ENCODE data around the gene TEX53. TPM values are rescaled to one million over a fixed set of nuclear protein-coding genes. Genes with fewer than 3 reads are reported as not detected.

The TEX53 gene
- polyA plus RNA-seq, 3 donors: not detected

DNA sequence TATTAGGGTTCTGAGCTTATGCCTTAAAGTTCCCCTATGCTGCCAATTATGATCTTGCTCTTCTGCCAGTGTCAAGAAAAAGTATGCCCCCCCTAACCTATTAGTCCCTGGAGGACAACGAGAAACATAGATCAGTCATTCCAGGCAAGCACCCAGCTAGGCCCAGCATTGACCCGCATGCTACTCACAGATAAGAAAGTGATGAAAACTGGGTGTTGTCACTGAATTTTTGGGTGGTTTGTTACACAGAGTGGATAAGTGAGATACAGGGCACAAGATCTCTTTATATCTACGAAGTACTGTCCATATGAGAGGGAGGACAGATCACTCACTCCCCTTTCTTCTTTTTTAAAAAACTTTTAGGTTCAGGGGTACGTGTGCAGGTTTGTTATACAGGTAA lies 30.8 kb upstream of the TEX53 start:
- no peak overlapping the region for H3K27ac ChIP-seq (ENCODE audit: low read depth in 1 of 2, low read length in 2 of 2)
- H4K20me1 ChIP-seq (ENCODE audit: insufficient read depth, low read length): no peaks in the 10 kb centered on the region
- H3K27ac Mint-ChIP-seq: no peak overlapping the region
- no peaks in the 10 kb centered on the region for H3K79me2 ChIP-seq (ENCODE audit: insufficient read depth, low read length)
- H3K4me1 Mint-ChIP-seq: peaks cover 8% of the 10 kb centered on the region
- no peaks in the 10 kb centered on the region for H3K36me3 Mint-ChIP-seq
- DNase-seq: no peak
- H3K27me3 Mint-ChIP-seq (ENCODE audit: low read depth in 3 of 3): peaks cover 0 to 4% (median 2%) of the 10 kb centered on the region in 3 donors
- H3K36me3 ChIP-seq (replicated peaks in 1 of 2; ENCODE audit: control insufficient read depth in 1 of 2, insufficient read depth in 2 of 2, low read length in 2 of 2): no peaks in the 10 kb centered on the region
- TF ChIP-seq, protein P1, sequence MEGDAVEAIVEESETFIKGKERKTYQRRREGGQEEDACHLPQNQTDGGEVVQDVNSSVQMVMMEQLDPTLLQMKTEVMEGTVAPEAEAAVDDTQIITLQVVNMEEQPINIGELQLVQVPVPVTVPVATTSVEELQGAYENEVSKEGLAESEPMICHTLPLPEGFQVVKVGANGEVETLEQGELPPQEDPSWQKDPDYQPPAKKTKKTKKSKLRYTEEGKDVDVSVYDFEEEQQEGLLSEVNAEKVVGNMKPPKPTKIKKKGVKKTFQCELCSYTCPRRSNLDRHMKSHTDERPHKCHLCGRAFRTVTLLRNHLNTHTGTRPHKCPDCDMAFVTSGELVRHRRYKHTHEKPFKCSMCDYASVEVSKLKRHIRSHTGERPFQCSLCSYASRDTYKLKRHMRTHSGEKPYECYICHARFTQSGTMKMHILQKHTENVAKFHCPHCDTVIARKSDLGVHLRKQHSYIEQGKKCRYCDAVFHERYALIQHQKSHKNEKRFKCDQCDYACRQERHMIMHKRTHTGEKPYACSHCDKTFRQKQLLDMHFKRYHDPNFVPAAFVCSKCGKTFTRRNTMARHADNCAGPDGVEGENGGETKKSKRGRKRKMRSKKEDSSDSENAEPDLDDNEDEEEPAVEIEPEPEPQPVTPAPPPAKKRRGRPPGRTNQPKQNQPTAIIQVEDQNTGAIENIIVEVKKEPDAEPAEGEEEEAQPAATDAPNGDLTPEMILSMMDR (IDR thresholded peaks at IDR 0.05): no peak
- peaks cover 0 to 3% (median 0%) of the 10 kb centered on the region in 7 donors for H3K9me3 Mint-ChIP-seq
- H3K4me3 Mint-ChIP-seq: no peak overlapping the region
- H2AFZ ChIP-seq (ENCODE audit: insufficient read depth, low read depth, low read length, poor library complexity, severe bottlenecking): no peak overlapping the region
- intact Hi-C loops (cut with micrococcal nuclease): loop anchor here (10.0 kb wide), 2 partner anchors 46 to 836 kb away; no protein-coding TSS in a partner anchor
- no peak overlapping the region for H3K9ac ChIP-seq (ENCODE audit: insufficient read depth, low read length, poor library complexity, severe bottlenecking)
- H3K27me3 ChIP-seq (ENCODE audit: control insufficient read depth in 2 of 2, insufficient read depth in 2 of 2, low read length in 2 of 2): no peaks in the 10 kb centered on the region
- H3K4me2 ChIP-seq (replicated peaks; ENCODE audit: extremely low read depth, low read length, poor library complexity, severe bottlenecking): no peak overlapping the region
- H3K9me3 ChIP-seq (replicated peaks in 1 of 2; ENCODE audit: control insufficient read depth in 1 of 2, insufficient read depth in 1 of 2, low read length in 2 of 2): no peaks in the 10 kb centered on the region
- WGBS (ENCODE audit: insufficient coverage): 100% methylated on average over 2 of the region's 4 CpGs
- H3K4me1 ChIP-seq (ENCODE audit: control insufficient read depth in 1 of 2, insufficient read depth in 2 of 2, low read length in 2 of 2): no peaks in the 10 kb centered on the region
- no peak overlapping the region for H3K4me3 ChIP-seq (replicated peaks in 1 of 3; ENCODE audit: low read depth in 2 of 3, low read length in 3 of 3)

DNA sequence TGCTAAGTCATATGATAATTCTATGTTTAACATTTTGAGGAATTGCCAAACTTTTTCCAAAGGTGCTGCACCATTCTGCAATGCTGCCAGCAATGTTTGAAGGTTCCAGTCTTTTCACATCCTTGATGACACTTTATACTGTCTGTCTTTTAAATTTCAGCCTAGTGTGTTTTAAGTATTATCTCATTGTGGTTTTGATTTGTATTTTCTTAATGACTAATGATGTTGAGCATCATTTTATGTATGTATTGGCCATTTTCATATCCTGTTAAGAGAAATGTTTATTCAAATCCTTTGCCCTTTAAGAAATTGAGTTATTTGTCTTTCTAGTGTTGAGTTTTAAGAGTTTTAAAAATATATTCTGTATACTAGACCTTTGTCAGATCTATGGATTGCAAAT lies 29.4 kb upstream of the TEX53 start:
- H3K9me3 ChIP-seq (replicated peaks in 1 of 2; ENCODE audit: control insufficient read depth in 1 of 2, insufficient read depth in 1 of 2, low read length in 2 of 2): no peaks in the 10 kb centered on the region
- H3K9ac ChIP-seq (ENCODE audit: insufficient read depth, low read length, poor library complexity, severe bottlenecking): no peak overlapping the region
- TF ChIP-seq, protein P1 (IDR thresholded peaks at IDR 0.05): no peak
- no peaks in the 10 kb centered on the region for H3K36me3 ChIP-seq (replicated peaks in 1 of 2; ENCODE audit: control insufficient read depth in 1 of 2, insufficient read depth in 2 of 2, low read length in 2 of 2)
- no peaks in the 10 kb centered on the region for H4K20me1 ChIP-seq (ENCODE audit: insufficient read depth, low read length)
- H2AFZ ChIP-seq (ENCODE audit: insufficient read depth, low read depth, low read length, poor library complexity, severe bottlenecking): no peak overlapping the region
- Mint-ChIP-seq H3K4me1 (peaks cover 8% of the 10 kb centered on the region), H3K27me3 (ENCODE audit: low read depth in 3 of 3) (peaks cover 0 to 4% (median 2%) of the 10 kb centered on the region in 3 donors), H3K27ac (no peak overlapping the region), H3K4me3 (no peak overlapping the region), H3K36me3 (no peaks in the 10 kb centered on the region), H3K9me3 (peaks cover 0 to 3% (median 0%) of the 10 kb centered on the region in 7 donors)
- no peaks in the 10 kb centered on the region for H3K79me2 ChIP-seq (ENCODE audit: insufficient read depth, low read length)
- no peak overlapping the region for H3K4me2 ChIP-seq (replicated peaks; ENCODE audit: extremely low read depth, low read length, poor library complexity, severe bottlenecking)
- H3K4me1 ChIP-seq (ENCODE audit: control insufficient read depth in 1 of 2, insufficient read depth in 2 of 2, low read length in 2 of 2): no peaks in the 10 kb centered on the region
- H3K27me3 ChIP-seq (ENCODE audit: control insufficient read depth in 2 of 2, insufficient read depth in 2 of 2, low read length in 2 of 2): no peaks in the 10 kb centered on the region
- no peak overlapping the region for H3K4me3 ChIP-seq (replicated peaks in 1 of 3; ENCODE audit: low read depth in 2 of 3, low read length in 3 of 3)
- H3K27ac ChIP-seq (ENCODE audit: low read depth in 1 of 2, low read length in 2 of 2): no peak overlapping the region
- intact Hi-C loops (cut with micrococcal nuclease): loop anchor here (10.0 kb wide), 2 partner anchors 48 to 838 kb away; no protein-coding TSS in a partner anchor
- DNase-seq: no peak

Measured in CD14-positive monocyte (primary cell).